ENCODE measurements around the gene TNS4.

- TF ChIP-seq CTCF (IDR thresholded peaks at IDR 0.05) (no peak), EZH2 (IDR thresholded peaks at IDR 0.05; ENCODE audit: borderline replicate concordance, insufficient read depth, low read depth, low read length, poor library complexity, severe bottlenecking) (no peak)
These were observed 49.1 kb downstream of the TNS4 start for GRCh38 chr17:40452216-40452787.

All from B cell (primary cell).